Progenitor cell of endocrine pancreas (in vitro differentiated cells): Measurements from ENCODE around the gene CSF2RB. TPM values are rescaled to one million over a fixed set of nuclear protein-coding genes. Genes with fewer than 3 reads are reported as not detected.

Source experiments
- DNase-seq: peaks from one replicate; pipeline ENCODE4 v3.0.0; 2021; ENCODE audit warnings: low spot score; ENCODE audit not compliant: unreplicated experiment
- H3K27ac Mint-ChIP-seq: 2 replicates; pipeline ENCODE4 v1.8.0; 2021; ENCODE audit warnings: mild to moderate bottlenecking, moderate library complexity, mixed read lengths
- H3K27me3 Mint-ChIP-seq: 2 replicates; pipeline ENCODE4 v1.8.0; 2021; ENCODE audit warnings: mixed read lengths
- H3K36me3 Mint-ChIP-seq: 2 replicates; pipeline ENCODE4 v1.8.0; 2022; ENCODE audit warnings: mixed read lengths; ENCODE audit not compliant: insufficient read depth
- H3K4me1 Mint-ChIP-seq: 2 replicates; pipeline ENCODE4 v1.8.0; 2021; ENCODE audit warnings: low read depth, mixed read lengths
- H3K4me3 Mint-ChIP-seq: 2 replicates; pipeline ENCODE4 v1.8.0; 2021; ENCODE audit warnings: low read depth, mild to moderate bottlenecking, moderate library complexity, mixed read lengths
- H3K9me3 Mint-ChIP-seq: 2 replicates; pipeline ENCODE4 v1.8.0; 2021; ENCODE audit warnings: low read depth, mixed read lengths
- CTCF ChIP-seq: fragments of 200-600 bp; sonication (generic); IDR thresholded peaks from one replicate; pipeline ENCODE4 v1.5.0; 2021; ENCODE audit warnings: antibody characterized with exemption, mild to moderate bottlenecking; ENCODE audit not compliant: unreplicated experiment
- long read RNA-seq: library from polyadenylated mRNA; unstranded; transcript quantifications from one replicate; pipeline ENCODE4 v2.0.0, GENCODE V29; 2020
- total RNA-seq: library from RNA; stranded (reverse); gene quantifications from 2 replicates; pipeline ENCODE4 v1.2.1, GENCODE V29; 2021

CSF2RB gene
- not detected in 2 replicates for total RNA-seq
- long read RNA-seq: 0 reads

GRCh38 chr22:36913427-36914389 lies at the start of gene CSF2RB:
Gene CSF2RB, plus strand, starts transcription at chr22:36913628. Its CDS starts 8,580 bp downstream, at chr22:36922208.
- Mint-ChIP-seq H3K4me3 (no peak within 1 kb of the TSS), H3K27me3 (peaks cover 51% of the 10 kb centered on the region), H3K9me3 (no peaks in the 10 kb centered on the region), H3K36me3 (no peaks in the 10 kb centered on the region), H3K27ac (no peak within 1 kb of the TSS), H3K4me1 (no peaks in the 10 kb centered on the region)
- DNase-seq: no peak
- no peak for TF ChIP-seq CTCF

GRCh38 chr22:36863979-36864378 lies 49.4 kb upstream of the CSF2RB start:
- H3K27me3 Mint-ChIP-seq: peaks cover 44% of the 10 kb centered on the region
- no peaks in the 10 kb centered on the region for H3K9me3 Mint-ChIP-seq
- no peaks in the 10 kb centered on the region for H3K4me1 Mint-ChIP-seq
- no peak overlapping the region for H3K27ac Mint-ChIP-seq
- TF ChIP-seq CTCF: no peak
- H3K4me3 Mint-ChIP-seq: no peak overlapping the region
- DNase-seq: no peak
- no peaks in the 10 kb centered on the region for H3K36me3 Mint-ChIP-seq

GRCh38 chr22:36864454-36865215 lies 48.8 kb upstream of the CSF2RB start:
- Mint-ChIP-seq H3K4me1 (no peaks in the 10 kb centered on the region), H3K27ac (no peak overlapping the region), H3K9me3 (no peaks in the 10 kb centered on the region), H3K27me3 (peaks cover 47% of the 10 kb centered on the region), H3K36me3 (no peaks in the 10 kb centered on the region), H3K4me3 (no peak overlapping the region)
- TF ChIP-seq CTCF: no peak
- no peak for DNase-seq

DNA sequence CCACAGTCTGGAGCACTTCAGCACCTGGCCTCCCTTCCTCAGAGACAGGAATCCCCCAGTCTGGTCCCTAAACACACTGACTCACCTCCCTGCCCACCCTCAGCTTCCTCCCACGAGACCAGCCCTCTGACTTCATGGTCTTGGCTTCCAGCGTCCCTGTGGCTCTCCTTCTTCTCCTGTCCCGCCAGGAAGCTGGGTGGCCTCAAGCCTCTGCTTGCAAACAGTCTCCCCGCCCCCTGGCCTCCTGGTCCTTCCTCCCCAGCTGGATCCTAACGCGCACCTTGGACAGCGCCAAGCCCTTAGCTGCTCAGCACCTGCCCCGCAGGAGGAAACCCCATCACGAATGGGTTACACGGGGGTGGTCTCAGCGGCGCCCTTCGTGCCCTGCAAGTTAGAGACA lies 48.1 kb upstream of the CSF2RB start:
- H3K27ac Mint-ChIP-seq: no peak overlapping the region
- no peak for TF ChIP-seq CTCF
- H3K4me1 Mint-ChIP-seq: no peaks in the 10 kb centered on the region
- H3K36me3 Mint-ChIP-seq: no peaks in the 10 kb centered on the region
- H3K4me3 Mint-ChIP-seq: no peak overlapping the region
- H3K9me3 Mint-ChIP-seq: no peaks in the 10 kb centered on the region
- H3K27me3 Mint-ChIP-seq: peaks cover 47% of the 10 kb centered on the region
- DNase-seq: peak; percentile 31

GRCh38 chr22:36867695-36868094 lies 45.7 kb upstream of the CSF2RB start:
- Mint-ChIP-seq H3K36me3 (no peaks in the 10 kb centered on the region), H3K4me1 (no peaks in the 10 kb centered on the region), H3K9me3 (no peaks in the 10 kb centered on the region), H3K27ac (no peak overlapping the region), H3K4me3 (no peak overlapping the region), H3K27me3 (peaks cover 58% of the 10 kb centered on the region)
- DNase-seq: no peak
- no peak for TF ChIP-seq CTCF
